K562 (cell line): ENCODE data around the gene CDKL5. TPM values are rescaled to one million over a fixed set of nuclear protein-coding genes. Genes with fewer than 3 reads are reported as not detected.

Experiments
- C11orf30 ChIP-seq: fragments of 450-650 bp; IDR thresholded peaks from 2 replicates; pipeline ENCODE4 v1.6.1; 2016; ENCODE audit warnings: low read depth, mild to moderate bottlenecking
- CUX1 ChIP-seq: fragments of 200-800 bp; sonication (Bioruptor generic); IDR thresholded peaks from 2 replicates; pipeline ENCODE4 v1.6.1; 2016; ENCODE audit warnings: missing genetic modification characterization, missing compliant biosample characterization
- FIP1L1 ChIP-seq: fragments of 200-400 bp; formaldehyde crosslinking; IDR thresholded peaks from 2 replicates; pipeline ENCODE4 v1.6.1; 2018; ENCODE audit warnings: mild to moderate bottlenecking, low read depth, low read length; ENCODE audit not compliant: poor library complexity, severe bottlenecking
- HDAC3 ChIP-seq: fragments of 450-650 bp; IDR thresholded peaks from 2 replicates; pipeline ENCODE4 v1.6.1; 2018; ENCODE audit warnings: borderline replicate concordance, mild to moderate bottlenecking, moderate library complexity; ENCODE audit not compliant: partially characterized antibody
- MXI1 ChIP-seq: IDR thresholded peaks from 2 replicates; pipeline ENCODE4 v1.6.1; 2011; ENCODE audit warnings: low read depth, mild to moderate bottlenecking, improper control_type of control experiment, low read length
- NR4A1 ChIP-seq, 2 experiments: fragments of 250-450 bp in 1 of 2; fragments of 450-650 bp in 1 of 2; sonication (Bioruptor Pico) in 1 of 2; IDR thresholded peaks; 2 replicates each; pipeline versions ENCODE4 v1.4.0 to v1.6.1; 2016 to 2020; ENCODE audit warnings: mild to moderate bottlenecking in 2 of 2, missing compliant biosample characterization in 1 of 2, missing genetic modification characterization in 1 of 2, moderate library complexity in 1 of 2
- POLR3A ChIP-seq: IDR thresholded peaks from 2 replicates; pipeline ENCODE4 v1.6.1; 2011; ENCODE audit warnings: borderline replicate concordance, mild to moderate bottlenecking, moderate library complexity; ENCODE audit not compliant: insufficient read length, insufficient read depth; ENCODE audit errors: extremely low read depth
- SAP30 ChIP-seq: fragments of 200-600 bp; sonication (generic); IDR thresholded peaks from 2 replicates; pipeline ENCODE4 v1.6.1; 2012; ENCODE audit warnings: borderline replicate concordance, low read depth, mild to moderate bottlenecking, moderate library complexity, low read length, control low read depth, inconsistent platforms; ENCODE audit not compliant: insufficient read depth, poor library complexity, severe bottlenecking
- SMAD4 ChIP-seq: fragments of 250-450 bp; sonication (Bioruptor Pico); conservative IDR thresholded peaks from 2 replicates; pipeline ENCODE4 v1.8.0; 2021; ENCODE audit warnings: inconsistent platforms, mild to moderate bottlenecking, moderate library complexity
- STAT5A ChIP-seq: IDR thresholded peaks from 2 replicates; pipeline ENCODE4 v1.6.1; 2012; ENCODE audit warnings: low read length, inconsistent platforms, borderline replicate concordance
- TAF15 ChIP-seq: fragments of 200-400 bp; formaldehyde crosslinking; IDR thresholded peaks from 2 replicates; pipeline ENCODE4 v1.6.1; 2017; ENCODE audit warnings: mild to moderate bottlenecking, low read depth, low read length, moderate library complexity
- TCF15 ChIP-seq: fragments of 250-450 bp; sonication (Bioruptor Pico); IDR thresholded peaks from 2 replicates; pipeline ENCODE4 v1.8.0; 2022; ENCODE audit warnings: moderate library complexity, mild to moderate bottlenecking, inconsistent platforms
- VEZF1 ChIP-seq: fragments of 200-800 bp; sonication (Bioruptor generic); IDR thresholded peaks from 2 replicates; pipeline ENCODE4 v1.6.1; 2017; ENCODE audit warnings: missing genetic modification characterization, missing compliant biosample characterization
- XRCC5 ChIP-seq: fragments of 200-400 bp; formaldehyde crosslinking; IDR thresholded peaks from 2 replicates; pipeline ENCODE4 v1.6.1; 2017; ENCODE audit warnings: low read depth, mild to moderate bottlenecking, low read length
- ZC3H11A ChIP-seq: IDR thresholded peaks from 2 replicates; pipeline ENCODE4 v1.6.1; 2012; ENCODE audit warnings: low read depth, low read length, improper control_type of control experiment
- ZNF121 ChIP-seq: sonication (generic); formaldehyde crosslinking; conservative IDR thresholded peaks from 2 replicates; pipeline ENCODE4 v1.8.0; 2022; ENCODE audit warnings: missing genetic modification reagents
- ZNF143 ChIP-seq: sonication (generic); formaldehyde crosslinking; IDR thresholded peaks from 2 replicates; pipeline ENCODE4 v1.9.0; 2022; ENCODE audit warnings: mild to moderate bottlenecking, missing genetic modification reagents
- ZNF212 ChIP-seq: fragments of 450-650 bp; formaldehyde crosslinking; IDR thresholded peaks from 2 replicates; pipeline ENCODE4 v1.4.0; 2020; ENCODE audit warnings: mild to moderate bottlenecking
- ZNF511 ChIP-seq: sonication (generic); formaldehyde crosslinking; IDR thresholded peaks from 2 replicates; pipeline ENCODE4 v1.8.0; 2022; ENCODE audit warnings: mild to moderate bottlenecking, missing genetic modification reagents
- polyA plus RNA-seq, 8 experiments: library from polyadenylated mRNA; depleted of rRNA in 4 of 8; stranded (reverse) in 5 of 8; unstranded in 3 of 8; fragments of >200 nt; fragmentation: Nextera tagmentation in 2 of 8; fragmentation: Illumina TruSeq in 1 of 8; extraction: Ambion mirVana in 2 of 8; extraction: Trizol in 1 of 8; gene quantifications; 2 replicates each; pipeline versions ENCODE4 v1.2.1 to v1.2.3, GENCODE V29; 2011 to 2014; ENCODE audit warnings: inconsistent platforms in 1 of 8, missing spikeins in 1 of 8
- total RNA-seq, 7 experiments: library from RNA; depleted of rRNA in 6 of 7; stranded (reverse); fragments of >200 nt in 6 of 7; fragmentation: Illumina TruSeq in 2 of 7; extraction: Trizol in 2 of 7; gene quantifications; 2 replicates each; pipeline versions ENCODE4 v1.2.1 to v1.2.3, GENCODE V29; 2011 to 2021; ENCODE audit warnings: low replicate concordance in 1 of 7

CDKL5 gene
- total and polyA plus RNA-seq, 9 of the 15 experiments (the other 6 are each of a cell fraction or from before 2014, with no cell fraction given): under 0.01 to 0.21 (median 0.04) TPM

- TF ChIP-seq VEZF1 (CRISPR knock-in tag): peak; percentile 59
- no peak for TF ChIP-seq NR4A1 (CRISPR knock-in tag; IDR thresholded peaks at IDR 0.05)
- TF ChIP-seq NR4A1 (tag; IDR thresholded peaks at IDR 0.05): no peak
- no peak for TF ChIP-seq CUX1 (CRISPR knock-in tag)
- TF ChIP-seq STAT5A: no peak
- no peak for TF ChIP-seq FIP1L1
- TF ChIP-seq MXI1: 0 out of 2 replicates have a peak, but pooled peaks have one; percentile 18
- TF ChIP-seq TCF15 (CRISPR knock-in tag): no peak
- TF ChIP-seq ZNF143 (CRISPR knock-in tag): no peak
- TF ChIP-seq SAP30: no peak
- TF ChIP-seq SMAD4 (CRISPR knock-in tag): no peak
- TF ChIP-seq HDAC3: no peak
- no peak for TF ChIP-seq ZNF511 (CRISPR knock-in tag)
- no peak for TF ChIP-seq ZNF212 (CRISPR knock-in tag)
- TF ChIP-seq XRCC5: no peak
- no peak for TF ChIP-seq ZC3H11A
- TF ChIP-seq TAF15: no peak
- TF ChIP-seq C11orf30: no peak
- no peak for TF ChIP-seq ZNF121
- no peak for TF ChIP-seq POLR3A
Measured at GRCh38 chrX:18425199-18426003, at the start of gene CDKL5 (continued).
